G401.6 (cell line): Measurements from ENCODE around the gene ADGRF1.
"Not testable (repeated sequence)": the region's sequence is repeated elsewhere in the genome, so short reads cannot be mapped to it uniquely, and the experiment has no call there.

Experiments used
- FAIRE-seq: peaks from 2 replicates; lab custom pipeline; 2012; peaks lifted over from hg19 to GRCh38; lab: Jason Lieb, UNC

The ADGRF1 gene

GRCh38 chr6:47042275-47042791, at the start of gene ADGRF1:
Gene ADGRF1, minus strand, starts transcription at chr6:47042332. Its CDS starts 13,271 bp downstream, at chr6:47029061.
- no peak for FAIRE-seq

- FAIRE-seq = no peak
Observed at GRCh38 chr6:47090881-47091280, 48.7 kb upstream of the ADGRF1 start.

- not testable (repeated sequence) for FAIRE-seq
Observed at GRCh38 chr6:47089473-47089872, 47.3 kb upstream of the ADGRF1 start.

- FAIRE-seq = no peak
Observed at GRCh38 chr6:47086051-47086770, 44.1 kb upstream of the ADGRF1 start.

GRCh38 chr6:47084610-47085009, 42.5 kb upstream of the ADGRF1 start:
- no peak for FAIRE-seq

- no peak for FAIRE-seq
Observed at GRCh38 chr6:47083586-47084047, 41.5 kb upstream of the ADGRF1 start.

GRCh38 chr6:47080083-47080596, 38.0 kb upstream of the ADGRF1 start:
- FAIRE-seq = no peak

GRCh38 chr6:47079638-47080037, 37.5 kb upstream of the ADGRF1 start:
- FAIRE-seq = no peak

- no peak for FAIRE-seq
Observed at GRCh38 chr6:47078991-47079390, 36.9 kb upstream of the ADGRF1 start.

- FAIRE-seq = no peak
Observed at GRCh38 chr6:47076422-47077344, 34.6 kb upstream of the ADGRF1 start.

GRCh38 chr6:47075741-47076421, 33.7 kb upstream of the ADGRF1 start:
- no peak for FAIRE-seq

- no peak for FAIRE-seq
Observed at GRCh38 chr6:47075168-47075567, 33.0 kb upstream of the ADGRF1 start.

- FAIRE-seq = no peak
Observed at GRCh38 chr6:47073125-47074110, 31.3 kb upstream of the ADGRF1 start.

- FAIRE-seq = no peak
Observed at GRCh38 chr6:47072667-47073066, 30.5 kb upstream of the ADGRF1 start.

GRCh38 chr6:47071681-47072080, 29.5 kb upstream of the ADGRF1 start:
- FAIRE-seq = no peak

GRCh38 chr6:47070461-47070860, 28.3 kb upstream of the ADGRF1 start:
- no peak for FAIRE-seq

- FAIRE-seq = no peak
Observed at GRCh38 chr6:47069156-47069555, 27.0 kb upstream of the ADGRF1 start.

- no peak for FAIRE-seq
Observed at GRCh38 chr6:47066418-47066817, 24.3 kb upstream of the ADGRF1 start.

GRCh38 chr6:47064274-47064673, 22.1 kb upstream of the ADGRF1 start:
- FAIRE-seq = no peak

- no peak for FAIRE-seq
Observed at GRCh38 chr6:47062346-47062745, 20.2 kb upstream of the ADGRF1 start.
